GM12878 (cell line): ENCODE measurements around the gene FNDC3A. TPM values are rescaled to one million over a fixed set of nuclear protein-coding genes. Genes with fewer than 3 reads are reported as not detected.

Experiments
- ATAC-seq: fragments of 200-7000 bp; cut with Tn5 transposase; 3 replicates; pipeline ENCODE4 v1.9.1; 2020; ENCODE audit warnings: mild to moderate bottlenecking, moderate library complexity
- BruUV-seq: library from RNA; stranded (reverse); fragments of 400-500 nt; replicated peaks from 2 replicates; lab custom pipeline; 2021; lab: Mats Ljungman, UMichigan
- CTCF ChIA-PET: fragments of 300-600 bp; sonication (Branson Sonifier 250); formaldehyde crosslinking; extraction: SDS; loops from one replicate; lab custom pipeline; 2021; ENCODE audit warnings: inconsistent platforms; lab: Yijun Ruan, JAX
- POLR2A ChIA-PET: fragments of 350-600 bp; formaldehyde crosslinking; extraction: SDS; loops from one replicate; lab custom pipeline; 2021; ENCODE audit warnings: inconsistent platforms; lab: Charles Lee
- RAD21 ChIA-PET: fragments of 300-600 bp; sonication (Branson Sonifier 250); formaldehyde crosslinking; loops from one replicate; lab custom pipeline; 2023; ENCODE audit warnings: antibody characterized with exemption; ENCODE audit not compliant: unreplicated experiment; lab: Charles Lee
- SMC1A ChIA-PET: fragments of 300-600 bp; sonication (Branson Sonifier 250); formaldehyde crosslinking; loops from one replicate; lab custom pipeline; 2023; ENCODE audit not compliant: unreplicated experiment, uncharacterized antibody; lab: Charles Lee
- DNase-seq: peaks from one replicate; pipeline ENCODE4 v3.0.0-alpha.2; 2011; ENCODE audit warnings: low read depth, low spot score
- FAIRE-seq: peaks from 3 replicates; lab custom pipeline; 2011; peaks lifted over from hg19 to GRCh38; lab: Jason Lieb, UNC
- H2AFZ ChIP-seq: 2 replicates; pipeline ENCODE4 v1.6.0; 2011; ENCODE audit warnings: low read depth, low read length, control low read depth; ENCODE audit not compliant: control insufficient read depth
- H3K27ac ChIP-seq: 2 replicates; pipeline ENCODE4 v1.5.1; 2011; ENCODE audit warnings: control low read depth; ENCODE audit not compliant: control insufficient read depth, insufficient read depth
- H3K27me3 ChIP-seq, 2 experiments: replicated peaks in 1 of 2; 2 replicates each; pipeline versions ENCODE4 v1.6.0 to v1.6.1; 2011; ENCODE audit warnings: low read length in 1 of 2; ENCODE audit not compliant: control insufficient read depth in 2 of 2, insufficient read depth in 2 of 2
- H3K36me3 ChIP-seq, 2 experiments: 2 replicates each; pipeline ENCODE4 v1.5.1; 2011; ENCODE audit warnings: low read length in 1 of 2; ENCODE audit not compliant: control insufficient read depth in 2 of 2, insufficient read depth in 2 of 2
- H3K4me1 ChIP-seq: 2 replicates; pipeline ENCODE4 v1.6.1; 2011; ENCODE audit warnings: mild to moderate bottlenecking, low read length, moderate library complexity, mixed read lengths; ENCODE audit not compliant: control insufficient read depth, insufficient read depth
- H3K4me2 ChIP-seq: 2 replicates; pipeline ENCODE4 v1.6.0; 2011; ENCODE audit warnings: control low read depth; ENCODE audit not compliant: control insufficient read depth, insufficient read depth
- H3K4me3 ChIP-seq: fragments of 200-600 bp; sonication (generic); 2 replicates; pipeline ENCODE4 v1.5.1; 2016
- H3K79me2 ChIP-seq: 2 replicates; pipeline ENCODE4 v1.6.0; 2011; ENCODE audit warnings: low read length; ENCODE audit not compliant: control insufficient read depth, insufficient read depth
- H3K9ac ChIP-seq: 2 replicates; pipeline ENCODE4 v1.8.0; 2011; ENCODE audit warnings: low read length, control low read depth, mixed read lengths; ENCODE audit not compliant: control insufficient read depth, insufficient read depth
- H3K9me3 ChIP-seq: replicated peaks from 3 replicates; pipeline ENCODE4 v1.5.1; 2011; ENCODE audit warnings: mild to moderate bottlenecking, low read length; ENCODE audit not compliant: control insufficient read depth, insufficient read depth
- H4K20me1 ChIP-seq: 2 replicates; pipeline ENCODE4 v1.6.0; 2011; ENCODE audit not compliant: control insufficient read depth, insufficient read depth
- KLF5 ChIP-seq: fragments of 450-650 bp; IDR thresholded peaks from 2 replicates; pipeline ENCODE4 v1.6.1; 2014; ENCODE audit warnings: mild to moderate bottlenecking; ENCODE audit not compliant: partially characterized antibody
- WGBS: methylation state at CpG from one replicate; pipeline ENCODE4 v1.1.6; 2016; ENCODE audit warnings: low lambda C conversion rate; ENCODE audit not compliant: insufficient replicate concordance, insufficient coverage; ENCODE audit errors: missing lambda C conversion rate; 5-methylcytosine and 5-hydroxymethylcytosine counted together
- in situ Hi-C: fragments of 300-500 bp; cut with MboI; formaldehyde crosslinking; loops from 9 replicates; pipeline ENCODE4 v1.14.3; 2018; ENCODE audit warnings: mixed read lengths
- intact Hi-C: fragments of 100-400 bp; cut with micrococcal nuclease; formaldehyde crosslinking; loops from one replicate; pipeline ENCODE4 v1.14.2; 2022; ENCODE audit not compliant: unreplicated experiment
- polyA plus RNA-seq, 11 experiments: library from polyadenylated mRNA; depleted of rRNA in 4 of 11; unstranded in 6 of 11; stranded (reverse) in 5 of 11; fragments of >200 nt; fragmentation: Nextera tagmentation in 4 of 11; fragmentation: Illumina TruSeq in 1 of 11; extraction: Ambion mirVana in 4 of 11; extraction: Trizol in 1 of 11; gene quantifications; 1 replicate in 1 of 11; 2 replicates in 10 of 11; pipeline versions ENCODE4 v1.2.1 to v1.2.3, GENCODE V29; 2011 to 2016; ENCODE audit warnings: inconsistent platforms in 2 of 11, missing spikeins in 2 of 11, low read depth in 1 of 11
- total RNA-seq, 4 experiments: library from RNA; depleted of rRNA in 3 of 4; stranded (reverse); fragments of >200 nt in 3 of 4; fragmentation: Illumina TruSeq in 1 of 4; extraction: Trizol in 1 of 4; gene quantifications; 2 replicates each; pipeline versions ENCODE4 v1.2.1 to v1.2.3, GENCODE V29; 2013 to 2021
- TF ChIP-seq, protein P1 (sequence below): fragments of 450-650 bp; IDR thresholded peaks from 2 replicates; pipeline ENCODE4 v1.6.1; 2017; ENCODE audit warnings: antibody characterized with exemption, mild to moderate bottlenecking, moderate library complexity

FNDC3A gene
- total and polyA plus RNA-seq, 10 of the 15 experiments (the other 5 are each of a cell fraction or from before 2014, with no cell fraction given) = 6.3 to 46.4 (median 22.8) TPM

DNA sequence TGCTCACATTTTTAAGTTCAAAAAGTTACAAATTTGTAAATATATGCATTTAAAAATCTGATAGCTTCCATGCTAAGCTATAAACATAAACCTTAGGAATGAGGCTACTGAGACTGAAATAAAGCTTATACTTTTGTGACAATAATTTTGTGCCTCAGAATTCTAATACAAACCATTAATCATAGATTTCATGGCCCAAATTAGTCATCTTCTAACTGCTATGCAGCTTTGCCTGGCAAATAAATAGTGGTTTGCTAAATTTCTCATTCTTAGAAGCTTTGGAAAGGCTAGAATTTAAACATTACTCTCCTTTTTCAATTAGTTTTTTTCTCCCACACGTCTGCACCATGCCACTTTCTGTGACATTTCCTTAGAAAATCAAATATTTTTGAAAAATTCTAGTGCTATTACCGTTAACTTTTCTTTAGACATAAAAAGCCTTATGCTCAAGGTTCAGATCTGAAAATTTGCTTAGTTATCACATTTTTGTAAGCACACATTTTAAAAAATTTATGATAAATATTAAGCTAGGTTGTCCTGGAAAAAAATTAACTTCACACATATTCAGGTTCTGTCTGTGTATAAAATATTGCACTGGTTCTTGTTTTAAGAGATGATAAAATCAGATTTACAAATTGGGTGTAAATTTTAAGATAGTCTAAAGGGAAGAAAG, 46.9 kb downstream of the FNDC3A start:
- BruUV-seq = no TSS peak

More for the DNA sequence above, 46.9 kb downstream of the FNDC3A start:
- intact Hi-C loops = no loop called here
- Histone ChIP-seq H3K27ac (no peak overlapping the region), H3K79me2 (no peaks in the 10 kb centered on the region; the same call in none of the 2 replicates), H3K27me3 (no peaks in the 10 kb centered on the region), H3K4me3 (no peak overlapping the region)
- no peak for DNase-seq
- no peak for FAIRE-seq
- SMC1A ChIA-PET = interaction anchor here (0.6 to 1.5 kb wide), 6 partner anchors 8 to 42 kb away, joined by 3 to 6 read pairs (median 3); no protein-coding TSS in a partner anchor
- no peak for ATAC-seq
- CTCF ChIA-PET = interaction anchor here (0.6 to 1.2 kb wide), 3 partner anchors 19 to 39 kb away, joined by 3 to 5 read pairs (median 3); no protein-coding TSS in a partner anchor
- no peak for TF ChIP-seq KLF5
- TF ChIP-seq, protein P1, sequence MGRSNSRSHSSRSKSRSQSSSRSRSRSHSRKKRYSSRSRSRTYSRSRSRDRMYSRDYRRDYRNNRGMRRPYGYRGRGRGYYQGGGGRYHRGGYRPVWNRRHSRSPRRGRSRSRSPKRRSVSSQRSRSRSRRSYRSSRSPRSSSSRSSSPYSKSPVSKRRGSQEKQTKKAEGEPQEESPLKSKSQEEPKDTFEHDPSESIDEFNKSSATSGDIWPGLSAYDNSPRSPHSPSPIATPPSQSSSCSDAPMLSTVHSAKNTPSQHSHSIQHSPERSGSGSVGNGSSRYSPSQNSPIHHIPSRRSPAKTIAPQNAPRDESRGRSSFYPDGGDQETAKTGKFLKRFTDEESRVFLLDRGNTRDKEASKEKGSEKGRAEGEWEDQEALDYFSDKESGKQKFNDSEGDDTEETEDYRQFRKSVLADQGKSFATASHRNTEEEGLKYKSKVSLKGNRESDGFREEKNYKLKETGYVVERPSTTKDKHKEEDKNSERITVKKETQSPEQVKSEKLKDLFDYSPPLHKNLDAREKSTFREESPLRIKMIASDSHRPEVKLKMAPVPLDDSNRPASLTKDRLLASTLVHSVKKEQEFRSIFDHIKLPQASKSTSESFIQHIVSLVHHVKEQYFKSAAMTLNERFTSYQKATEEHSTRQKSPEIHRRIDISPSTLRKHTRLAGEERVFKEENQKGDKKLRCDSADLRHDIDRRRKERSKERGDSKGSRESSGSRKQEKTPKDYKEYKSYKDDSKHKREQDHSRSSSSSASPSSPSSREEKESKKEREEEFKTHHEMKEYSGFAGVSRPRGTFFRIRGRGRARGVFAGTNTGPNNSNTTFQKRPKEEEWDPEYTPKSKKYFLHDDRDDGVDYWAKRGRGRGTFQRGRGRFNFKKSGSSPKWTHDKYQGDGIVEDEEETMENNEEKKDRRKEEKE = no peak
- TF ChIP-seq, all 136 proteins: peak for 0
- RAD21 ChIA-PET = interaction anchor here (1.3 kb wide), 1 partner anchor 59 kb away, joined by 4 read pairs; no protein-coding TSS in a partner anchor
- no peak overlapping the region for H3K4me2 ChIP-seq
- in situ Hi-C loops = no loop called here
- H3K9ac ChIP-seq = no peak overlapping the region
- POLR2A ChIA-PET = no interaction called here
- H2AFZ ChIP-seq = no peak overlapping the region
- no peaks in the 10 kb centered on the region for H4K20me1 ChIP-seq
- peaks cover 0 to 2% of the 10 kb centered on the region in 2 experiments; a peak in 2 of 4 replicates for H3K36me3 ChIP-seq
- H3K9me3 ChIP-seq = peaks cover 3% of the 10 kb centered on the region
- no peaks in the 10 kb centered on the region for H3K4me1 ChIP-seq
- WGBS = 93% methylated on average over 2 of the region's 2 CpGs
